HUES6 (cell line): ENCODE data around the gene PET100.

Experiments
- H3K27ac ChIP-seq: 2 replicates; pipeline ENCODE4 v1.7.0; 2013; ENCODE audit warnings: low read depth, mild to moderate bottlenecking, low read length, inconsistent platforms
- H3K27me3 ChIP-seq: 2 replicates; pipeline ENCODE4 v1.6.1; 2013; ENCODE audit warnings: low read length; ENCODE audit not compliant: control insufficient read depth, insufficient read depth
- H3K36me3 ChIP-seq: 2 replicates; pipeline ENCODE4 v1.6.1; 2013; ENCODE audit warnings: low read length; ENCODE audit not compliant: control insufficient read depth, insufficient read depth
- H3K4me1 ChIP-seq: 2 replicates; pipeline ENCODE4 v1.6.1; 2013; ENCODE audit warnings: low read length; ENCODE audit not compliant: control insufficient read depth, insufficient read depth
- H3K4me3 ChIP-seq: 2 replicates; pipeline ENCODE4 v1.5.1; 2013; ENCODE audit warnings: low read depth, low read length
- H3K9ac ChIP-seq: one replicate; pipeline ENCODE4 v1.6.1; 2013; ENCODE audit warnings: mild to moderate bottlenecking, low read length
- H3K9me3 ChIP-seq: 2 replicates; pipeline ENCODE4 v1.6.1; 2013; ENCODE audit warnings: low read depth, low read length; ENCODE audit not compliant: control insufficient read depth, insufficient read depth

Gene PET100

GRCh38 chr19:7645163-7645562 is 15.6 kb downstream of the PET100 start:
- peaks cover 3% of the 10 kb centered on the region; the same call in 1 of the 2 replicates for H3K27me3 ChIP-seq
- H3K36me3 ChIP-seq = peaks cover 18% of the 10 kb centered on the region
- no peak overlapping the region for H3K27ac ChIP-seq
- H3K9me3 ChIP-seq = no peaks in the 10 kb centered on the region
- H3K4me1 ChIP-seq = no peaks in the 10 kb centered on the region
- H3K9ac ChIP-seq = no peak overlapping the region
- H3K4me3 ChIP-seq = no peak overlapping the region

GRCh38 chr19:7645656-7646425 is 16.2 kb downstream of the PET100 start:
- Histone ChIP-seq H3K9ac (no peak overlapping the region), H3K4me3 (no peak overlapping the region), H3K27me3 (peaks cover 9% of the 10 kb centered on the region), H3K9me3 (no peaks in the 10 kb centered on the region), H3K36me3 (peaks cover 15% of the 10 kb centered on the region), H3K4me1 (no peaks in the 10 kb centered on the region), H3K27ac (no peak overlapping the region)

GRCh38 chr19:7646426-7646700 is 16.8 kb downstream of the PET100 start:
- H3K27me3 ChIP-seq = peaks cover 15% of the 10 kb centered on the region
- no peaks in the 10 kb centered on the region for H3K9me3 ChIP-seq
- H3K4me3 ChIP-seq = no peak overlapping the region
- no peaks in the 10 kb centered on the region for H3K4me1 ChIP-seq
- H3K36me3 ChIP-seq = peaks cover 15% of the 10 kb centered on the region
- no peak overlapping the region for H3K27ac ChIP-seq
- H3K9ac ChIP-seq = no peak overlapping the region

- Histone ChIP-seq H3K9ac (no peak overlapping the region), H3K9me3 (no peaks in the 10 kb centered on the region), H3K27ac (no peak overlapping the region), H3K4me1 (peaks cover under 1% of the 10 kb centered on the region), H3K4me3 (no peak overlapping the region), H3K27me3 (peaks cover 16% of the 10 kb centered on the region), H3K36me3 (peaks cover 15% of the 10 kb centered on the region)
Measured at GRCh38 chr19:7647156-7647555, 17.6 kb downstream of the PET100 start.

GRCh38 chr19:7648265-7649014 is 18.8 kb downstream of the PET100 start:
- no peaks in the 10 kb centered on the region for H3K9me3 ChIP-seq
- H3K4me3 ChIP-seq = no peak overlapping the region
- H3K4me1 ChIP-seq = peaks cover 4% of the 10 kb centered on the region
- H3K27me3 ChIP-seq = peaks cover 26% of the 10 kb centered on the region
- no peak overlapping the region for H3K9ac ChIP-seq
- H3K27ac ChIP-seq = no peak overlapping the region
- H3K36me3 ChIP-seq = peaks cover 13% of the 10 kb centered on the region

- no peak overlapping the region for H3K9ac ChIP-seq
- H3K27ac ChIP-seq = no peak overlapping the region
- peaks cover 7% of the 10 kb centered on the region for H3K36me3 ChIP-seq
- H3K9me3 ChIP-seq = no peaks in the 10 kb centered on the region
- peaks cover 26% of the 10 kb centered on the region for H3K27me3 ChIP-seq
- H3K4me3 ChIP-seq = no peak overlapping the region
- H3K4me1 ChIP-seq = peaks cover 4% of the 10 kb centered on the region
Measured at GRCh38 chr19:7650148-7650547, 20.6 kb downstream of the PET100 start.

- Histone ChIP-seq H3K9me3 (no peaks in the 10 kb centered on the region), H3K27me3 (peaks cover 31% of the 10 kb centered on the region), H3K4me3 (peak overlapping the region; percentile 49), H3K9ac (no peak overlapping the region), H3K4me1 (peaks cover 4% of the 10 kb centered on the region), H3K27ac (no peak overlapping the region), H3K36me3 (0 out of 2 replicates have a peak, but pooled peaks cover 3% of the 10 kb centered on the region)
Measured at GRCh38 chr19:7652061-7652641, 22.6 kb downstream of the PET100 start.

- no peak overlapping the region for H3K9ac ChIP-seq
- H3K36me3 ChIP-seq = no peaks in the 10 kb centered on the region
- H3K27ac ChIP-seq = no peak overlapping the region
- peaks cover 40% of the 10 kb centered on the region for H3K27me3 ChIP-seq
- H3K4me3 ChIP-seq = no peak overlapping the region
- no peaks in the 10 kb centered on the region for H3K9me3 ChIP-seq
- peaks cover 4% of the 10 kb centered on the region for H3K4me1 ChIP-seq
Measured at GRCh38 chr19:7654401-7654800, 24.8 kb downstream of the PET100 start.

GRCh38 chr19:7655581-7655980 is 26.0 kb downstream of the PET100 start:
- Histone ChIP-seq H3K9me3 (no peaks in the 10 kb centered on the region), H3K36me3 (no peaks in the 10 kb centered on the region), H3K9ac (no peak overlapping the region), H3K4me1 (peaks cover 4% of the 10 kb centered on the region), H3K4me3 (no peak overlapping the region), H3K27ac (no peak overlapping the region), H3K27me3 (peaks cover 34% of the 10 kb centered on the region)

- Histone ChIP-seq H3K27me3 (peaks cover 31% of the 10 kb centered on the region), H3K9me3 (no peaks in the 10 kb centered on the region), H3K4me3 (no peak overlapping the region), H3K36me3 (no peaks in the 10 kb centered on the region), H3K4me1 (peaks cover 2% of the 10 kb centered on the region), H3K9ac (no peak overlapping the region), H3K27ac (no peak overlapping the region)
Measured at GRCh38 chr19:7657131-7657751, 27.6 kb downstream of the PET100 start.

- no peak overlapping the region for H3K4me3 ChIP-seq
- H3K9ac ChIP-seq = no peak overlapping the region
- no peak overlapping the region for H3K27ac ChIP-seq
- H3K4me1 ChIP-seq = no peaks in the 10 kb centered on the region
- no peaks in the 10 kb centered on the region for H3K36me3 ChIP-seq
- H3K27me3 ChIP-seq = peaks cover 25% of the 10 kb centered on the region
- no peaks in the 10 kb centered on the region for H3K9me3 ChIP-seq
Measured at GRCh38 chr19:7658219-7658686, 28.7 kb downstream of the PET100 start.
